HCT116 (cell line): ENCODE data around the gene SPINT2. TPM values are rescaled to one million over a fixed set of nuclear protein-coding genes. Genes with fewer than 3 reads are reported as not detected.
A peak's percentile ranks its signal among the peaks of the same experiment; 100 is the strongest.

Experiments used
- ATAC-seq: fragments of 200-7000 bp; cut with Tn5 transposase; 2 replicates; pipeline ENCODE4 v1.9.1; 2020; ENCODE audit warnings: mild to moderate bottlenecking, moderate library complexity
- BruUV-seq: library from RNA; stranded (reverse); fragments of 400-500 nt; replicated peaks from 2 replicates; lab custom pipeline; 2021; lab: Mats Ljungman, UMichigan
- CTCF ChIA-PET: fragments of 300-600 bp; sonication (Branson Sonifier 250); formaldehyde crosslinking; loops from one replicate; lab custom pipeline; 2021; ENCODE audit warnings: antibody characterized with exemption; lab: Charles Lee
- POLR2A ChIA-PET: fragments of 300-600, 350-600 bp; sonication (Branson Sonifier 250); formaldehyde crosslinking; loops from one replicate; lab custom pipeline; 2021; ENCODE audit warnings: antibody characterized with exemption; lab: Charles Lee
- RAD21 ChIA-PET, 2 experiments: fragments of 300-600 bp; sonication (Branson Sonifier 250); formaldehyde crosslinking; loops; one replicate each; lab custom pipeline; 2023; ENCODE audit warnings: low total read pairs in 2 of 2; ENCODE audit not compliant: uncharacterized antibody in 2 of 2, unreplicated experiment in 2 of 2, low non-redundant PET in 1 of 2; lab: Charles Lee
- DNase-seq: peaks from one replicate; pipeline ENCODE4 v3.0.0-alpha.2; 2010; ENCODE audit warnings: low read depth, low spot score
- H2AFZ ChIP-seq: fragments of 200-600 bp; shearing (Covaris generic), sonication (generic); 2 replicates; pipeline ENCODE4 v1.6.1; 2017; ENCODE audit warnings: low read depth, mixed run types, mixed read lengths, antibody characterized with exemption, low read length; ENCODE audit not compliant: poor library complexity, severe bottlenecking
- H3K27ac ChIP-seq: 2 replicates; pipeline ENCODE4 v1.5.1; 2012; ENCODE audit warnings: low read depth, low read length
- H3K27me3 ChIP-seq: fragments of 200-600 bp; sonication (generic); 2 replicates; pipeline ENCODE4 v1.6.1; 2016; ENCODE audit warnings: mixed run types, low read length, mixed read lengths; ENCODE audit not compliant: insufficient read depth
- H3K36me3 ChIP-seq, 2 experiments: fragments of 200-500 bp in 1 of 2; fragments of 200-600 bp in 1 of 2; sonication (Bioruptor generic) in 1 of 2; sonication (generic) in 1 of 2; 2 replicates each; pipeline versions ENCODE4 v1.5.1 to v1.6.1; 2014 to 2016; ENCODE audit warnings: low read length in 2 of 2, inconsistent platforms in 1 of 2, mixed read lengths in 1 of 2, mixed run types in 1 of 2; ENCODE audit not compliant: insufficient read depth in 2 of 2, control insufficient read depth in 1 of 2
- H3K4me1 ChIP-seq, 2 experiments: fragments of 200-600 bp in 1 of 2; sonication (generic) in 1 of 2; 2 replicates each; pipeline versions ENCODE4 v1.5.1 to v1.6.1; 2012 to 2017; ENCODE audit warnings: low read length in 2 of 2, inconsistent platforms in 1 of 2, mild to moderate bottlenecking in 1 of 2, mixed read lengths in 1 of 2, mixed run types in 1 of 2, moderate library complexity in 1 of 2; ENCODE audit not compliant: insufficient read depth in 2 of 2, control insufficient read depth in 1 of 2
- H3K4me2 ChIP-seq: fragments of 200-600 bp; sonication (generic); 2 replicates; pipeline ENCODE4 v1.6.1; 2017; ENCODE audit warnings: mixed run types, low read length, mixed read lengths
- H3K4me3 ChIP-seq, 2 experiments: fragments of 200-600 bp in 1 of 2; sonication (generic) in 1 of 2; replicated peaks in 1 of 2; 2 replicates each; pipeline ENCODE4 v1.5.1; 2011 to 2016; ENCODE audit warnings: low read length in 2 of 2, control low read depth in 1 of 2, low read depth in 1 of 2, mild to moderate bottlenecking in 1 of 2, mixed read lengths in 1 of 2, mixed run types in 1 of 2
- H3K79me2 ChIP-seq: fragments of 200-600 bp; sonication (generic); 2 replicates; pipeline ENCODE4 v1.6.1; 2017; ENCODE audit warnings: mild to moderate bottlenecking, mixed run types, low read length, moderate library complexity, mixed read lengths; ENCODE audit not compliant: insufficient read depth
- H3K9ac ChIP-seq: fragments of 200-600 bp; sonication (generic); 2 replicates; pipeline ENCODE4 v1.6.1; 2016; ENCODE audit warnings: low read length, mixed read lengths
- H3K9me2 ChIP-seq: fragments of 200-600 bp; sonication (generic), shearing (Covaris generic); 2 replicates; pipeline ENCODE4 v1.6.1; 2017; ENCODE audit warnings: mixed run types, mild to moderate bottlenecking, moderate library complexity; ENCODE audit not compliant: insufficient read depth
- H3K9me3 ChIP-seq, 2 experiments: fragments of 200-500 bp in 1 of 2; fragments of 200-600 bp in 1 of 2; sonication (Bioruptor generic) in 1 of 2; sonication (generic) in 1 of 2; 2 replicates each; pipeline ENCODE4 v1.6.1; 2014 to 2017; ENCODE audit warnings: low read length in 2 of 2, mixed read lengths in 2 of 2, inconsistent platforms in 1 of 2, low read depth in 1 of 2, mild to moderate bottlenecking in 1 of 2, mixed run types in 1 of 2, moderate library complexity in 1 of 2; ENCODE audit not compliant: control insufficient read depth in 1 of 2, insufficient read depth in 1 of 2
- H4K20me1 ChIP-seq: fragments of 200-600 bp; sonication (generic), shearing (Covaris generic); 2 replicates; pipeline ENCODE4 v1.6.1; 2017; ENCODE audit warnings: mixed run types, mild to moderate bottlenecking, moderate library complexity; ENCODE audit not compliant: insufficient read depth
- CBX3 ChIP-seq: IDR thresholded peaks from 2 replicates; pipeline ENCODE4 v1.6.1; 2012; ENCODE audit warnings: low read depth
- ELF1 ChIP-seq: IDR thresholded peaks from 2 replicates; pipeline ENCODE4 v1.6.1; 2012; ENCODE audit warnings: low read depth, borderline replicate concordance
- EZH2 ChIP-seq: fragments of 200-600 bp; sonication (generic); IDR thresholded peaks from 2 replicates; pipeline ENCODE4 v1.6.1; 2017; ENCODE audit warnings: antibody characterized with exemption, mixed run types
- FOSL1 ChIP-seq: IDR thresholded peaks from 2 replicates; pipeline ENCODE4 v1.6.1; 2012; ENCODE audit warnings: low read depth
- RAD21 ChIP-seq: IDR thresholded peaks from 2 replicates; pipeline ENCODE4 v1.6.1; 2012; ENCODE audit warnings: low read depth, mild to moderate bottlenecking
- ZNF274 ChIP-seq: fragments of 200-500 bp; sonication (Bioruptor generic); IDR thresholded peaks from 2 replicates; pipeline ENCODE4 v1.6.1; 2014; ENCODE audit warnings: mild to moderate bottlenecking, low read depth, low read length, inconsistent platforms
- intact Hi-C: fragments of 100-400 bp; cut with micrococcal nuclease; formaldehyde crosslinking; loops from 2 replicates; pipeline ENCODE4 v1.10.0; 2022
- total RNA-seq: library from RNA; stranded (reverse); gene quantifications from one replicate; pipeline ENCODE4 v1.2.1, GENCODE V29; 2021; ENCODE audit not compliant: unreplicated experiment
- TF ChIP-seq, protein P1 (sequence below), 3 experiments: fragments of 200-600 bp in 1 of 3; sonication (generic) in 1 of 3; IDR thresholded peaks in 2 of 3; conservative IDR thresholded peaks in 1 of 3; 2 replicates each; pipeline ENCODE4 v1.5.1; 2012 to 2017; ENCODE audit warnings: low read depth in 2 of 3, low read length in 2 of 3, antibody characterized with exemption in 1 of 3, borderline replicate concordance in 1 of 3, control low read depth in 1 of 3, mild to moderate bottlenecking in 1 of 3, mixed read lengths in 1 of 3, mixed run types in 1 of 3, moderate library complexity in 1 of 3; ENCODE audit not compliant: insufficient read depth in 1 of 3
- TF ChIP-seq, protein P2 (sequence below): IDR thresholded peaks from 2 replicates; pipeline ENCODE4 v1.6.1; 2012; ENCODE audit warnings: low read depth
- TF ChIP-seq, protein P3 (sequence below): IDR thresholded peaks from 2 replicates; pipeline ENCODE4 v1.6.1; 2012

Gene SPINT2
- total RNA-seq, 1 experiment from 2014 or later, result 500 TPM

DNA sequence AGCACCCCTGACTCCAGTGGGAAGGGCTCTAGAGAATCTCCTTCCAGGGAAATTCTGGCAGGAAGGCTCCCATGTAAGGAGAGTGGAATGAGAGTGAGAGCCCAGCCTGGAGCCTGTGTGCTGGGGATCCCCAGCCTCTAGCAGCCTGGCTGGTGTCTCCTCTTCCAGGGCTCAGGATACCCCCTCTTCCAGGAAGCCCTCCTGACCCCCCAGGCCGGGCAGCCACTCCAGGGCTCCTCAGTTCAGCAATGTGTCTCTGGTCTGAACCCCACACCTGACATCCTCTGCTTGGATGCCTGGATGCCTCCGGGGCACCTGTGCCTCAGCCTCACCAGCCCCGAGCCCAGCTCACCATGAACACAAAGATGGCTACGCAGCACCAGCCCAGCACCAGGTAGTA, 42.7 kb downstream of the SPINT2 start:
- Histone ChIP-seq H3K4me1 (peaks cover 21 to 31% of the 10 kb centered on the region in 2 experiments), H3K9me3 (no peaks in the 10 kb centered on the region), H3K9ac (no peak overlapping the region), H3K79me2 (peaks cover 22% of the 10 kb centered on the region), H3K36me3 (peaks cover 10% of the 10 kb centered on the region in 2 experiments; a peak in 3 of 4 replicates), H4K20me1 (no peaks in the 10 kb centered on the region), H3K4me3 (no peak overlapping the region), H3K27ac (no peak overlapping the region; the same call in 1 of the 2 replicates), H3K9me2 (no peaks in the 10 kb centered on the region), H3K27me3 (no peaks in the 10 kb centered on the region), H3K4me2 (no peak overlapping the region), H2AFZ (no peak overlapping the region)
- DNase-seq (no peak), ATAC-seq (no peak)
- no TSS peak for BruUV-seq
- RAD21 ChIA-PET, result no interaction called here
- TF ChIP-seq, protein P1, sequence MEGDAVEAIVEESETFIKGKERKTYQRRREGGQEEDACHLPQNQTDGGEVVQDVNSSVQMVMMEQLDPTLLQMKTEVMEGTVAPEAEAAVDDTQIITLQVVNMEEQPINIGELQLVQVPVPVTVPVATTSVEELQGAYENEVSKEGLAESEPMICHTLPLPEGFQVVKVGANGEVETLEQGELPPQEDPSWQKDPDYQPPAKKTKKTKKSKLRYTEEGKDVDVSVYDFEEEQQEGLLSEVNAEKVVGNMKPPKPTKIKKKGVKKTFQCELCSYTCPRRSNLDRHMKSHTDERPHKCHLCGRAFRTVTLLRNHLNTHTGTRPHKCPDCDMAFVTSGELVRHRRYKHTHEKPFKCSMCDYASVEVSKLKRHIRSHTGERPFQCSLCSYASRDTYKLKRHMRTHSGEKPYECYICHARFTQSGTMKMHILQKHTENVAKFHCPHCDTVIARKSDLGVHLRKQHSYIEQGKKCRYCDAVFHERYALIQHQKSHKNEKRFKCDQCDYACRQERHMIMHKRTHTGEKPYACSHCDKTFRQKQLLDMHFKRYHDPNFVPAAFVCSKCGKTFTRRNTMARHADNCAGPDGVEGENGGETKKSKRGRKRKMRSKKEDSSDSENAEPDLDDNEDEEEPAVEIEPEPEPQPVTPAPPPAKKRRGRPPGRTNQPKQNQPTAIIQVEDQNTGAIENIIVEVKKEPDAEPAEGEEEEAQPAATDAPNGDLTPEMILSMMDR (IDR thresholded peaks at IDR 0.05 in 2 of 3, conservative IDR thresholded peaks at IDR 0.05 in 1 of 3; ENCODE audit: borderline replicate concordance in 1 of 3, insufficient read depth in 1 of 3, low read depth in 2 of 3, low read length in 2 of 3), result no peak
- TF ChIP-seq CBX3, result no peak
- TF ChIP-seq ELF1, result no peak
- no peak for TF ChIP-seq RAD21
- TF ChIP-seq FOSL1, result no peak
- no peak for TF ChIP-seq EZH2
- TF ChIP-seq ZNF274, result no peak
- POLR2A ChIA-PET, result no interaction called here
- CTCF ChIA-PET, result no interaction called here
- intact Hi-C loops, result no loop called here

DNA sequence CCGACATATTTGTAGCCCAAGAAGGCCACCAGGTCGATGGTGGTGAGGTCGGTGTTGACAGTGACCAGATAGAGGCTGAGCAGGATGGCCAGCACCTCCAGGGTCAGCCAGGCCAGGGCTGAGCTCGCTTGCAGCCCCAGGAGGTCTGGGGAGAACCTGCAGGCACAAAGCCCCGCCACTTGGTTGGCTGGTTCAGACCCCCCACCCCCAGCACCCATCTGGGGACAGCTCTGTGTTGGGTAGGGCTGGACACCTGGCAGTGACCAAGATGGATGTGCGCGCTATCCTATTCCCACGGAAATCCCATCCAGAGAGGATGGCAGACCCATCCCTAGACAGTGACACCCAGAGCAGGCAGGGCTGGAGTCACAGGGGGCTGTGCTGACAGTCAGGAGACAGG, 43.2 kb downstream of the SPINT2 start:
- RAD21 ChIA-PET, result no interaction called here
- TF ChIP-seq, protein P2, sequence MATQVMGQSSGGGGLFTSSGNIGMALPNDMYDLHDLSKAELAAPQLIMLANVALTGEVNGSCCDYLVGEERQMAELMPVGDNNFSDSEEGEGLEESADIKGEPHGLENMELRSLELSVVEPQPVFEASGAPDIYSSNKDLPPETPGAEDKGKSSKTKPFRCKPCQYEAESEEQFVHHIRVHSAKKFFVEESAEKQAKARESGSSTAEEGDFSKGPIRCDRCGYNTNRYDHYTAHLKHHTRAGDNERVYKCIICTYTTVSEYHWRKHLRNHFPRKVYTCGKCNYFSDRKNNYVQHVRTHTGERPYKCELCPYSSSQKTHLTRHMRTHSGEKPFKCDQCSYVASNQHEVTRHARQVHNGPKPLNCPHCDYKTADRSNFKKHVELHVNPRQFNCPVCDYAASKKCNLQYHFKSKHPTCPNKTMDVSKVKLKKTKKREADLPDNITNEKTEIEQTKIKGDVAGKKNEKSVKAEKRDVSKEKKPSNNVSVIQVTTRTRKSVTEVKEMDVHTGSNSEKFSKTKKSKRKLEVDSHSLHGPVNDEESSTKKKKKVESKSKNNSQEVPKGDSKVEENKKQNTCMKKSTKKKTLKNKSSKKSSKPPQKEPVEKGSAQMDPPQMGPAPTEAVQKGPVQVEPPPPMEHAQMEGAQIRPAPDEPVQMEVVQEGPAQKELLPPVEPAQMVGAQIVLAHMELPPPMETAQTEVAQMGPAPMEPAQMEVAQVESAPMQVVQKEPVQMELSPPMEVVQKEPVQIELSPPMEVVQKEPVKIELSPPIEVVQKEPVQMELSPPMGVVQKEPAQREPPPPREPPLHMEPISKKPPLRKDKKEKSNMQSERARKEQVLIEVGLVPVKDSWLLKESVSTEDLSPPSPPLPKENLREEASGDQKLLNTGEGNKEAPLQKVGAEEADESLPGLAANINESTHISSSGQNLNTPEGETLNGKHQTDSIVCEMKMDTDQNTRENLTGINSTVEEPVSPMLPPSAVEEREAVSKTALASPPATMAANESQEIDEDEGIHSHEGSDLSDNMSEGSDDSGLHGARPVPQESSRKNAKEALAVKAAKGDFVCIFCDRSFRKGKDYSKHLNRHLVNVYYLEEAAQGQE, result no peak
- TF ChIP-seq EZH2, result no peak
- TF ChIP-seq, protein P3, sequence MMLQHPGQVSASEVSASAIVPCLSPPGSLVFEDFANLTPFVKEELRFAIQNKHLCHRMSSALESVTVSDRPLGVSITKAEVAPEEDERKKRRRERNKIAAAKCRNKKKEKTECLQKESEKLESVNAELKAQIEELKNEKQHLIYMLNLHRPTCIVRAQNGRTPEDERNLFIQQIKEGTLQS, result no peak
- TF ChIP-seq, all 23 proteins: peak for 0
- DNase-seq (no peak), ATAC-seq (no peak)
- Histone ChIP-seq H3K27ac (no peak overlapping the region; the same call in 1 of the 2 replicates), H3K79me2 (peaks cover 22% of the 10 kb centered on the region), H3K9me2 (no peaks in the 10 kb centered on the region), H2AFZ (no peak overlapping the region), H3K36me3 (peaks cover 10% of the 10 kb centered on the region in 2 experiments; a peak in 3 of 4 replicates), H3K4me2 (no peak overlapping the region), H3K4me3 (no peak overlapping the region), H3K4me1 (peaks cover 17 to 26% of the 10 kb centered on the region in 2 experiments), H3K9ac (0 out of 2 replicates have a peak overlapping the region, but pooled peaks have one; percentile 8), H3K27me3 (no peaks in the 10 kb centered on the region), H4K20me1 (no peaks in the 10 kb centered on the region), H3K9me3 (no peaks in the 10 kb centered on the region)
- POLR2A ChIA-PET, result no interaction called here
- intact Hi-C loops, result no loop called here
- BruUV-seq, result no TSS peak
- CTCF ChIA-PET, result no interaction called here
